PC-3 (cell line): Measurements from ENCODE around the gene SCART1.

Source experiments
- EZH2 ChIP-seq: fragments of 300-600 bp; sonication (generic); IDR thresholded peaks from one replicate; pipeline ENCODE4 v1.6.1; 2017; ENCODE audit warnings: antibody characterized with exemption, mild to moderate bottlenecking, low read length; ENCODE audit not compliant: unreplicated experiment
- EZH2phosphoT487 ChIP-seq: fragments of 300-600 bp; sonication (generic); IDR thresholded peaks from 2 replicates; pipeline ENCODE4 v1.6.1; 2018; ENCODE audit warnings: mild to moderate bottlenecking, antibody characterized with exemption, low read length, borderline replicate concordance
- TF ChIP-seq, protein P1 (sequence below): fragments of 300-600 bp; sonication (generic); conservative IDR thresholded peaks from 2 replicates; pipeline ENCODE4 v1.5.1; 2017; ENCODE audit warnings: antibody characterized with exemption, low read depth, mild to moderate bottlenecking, low read length

DNA sequence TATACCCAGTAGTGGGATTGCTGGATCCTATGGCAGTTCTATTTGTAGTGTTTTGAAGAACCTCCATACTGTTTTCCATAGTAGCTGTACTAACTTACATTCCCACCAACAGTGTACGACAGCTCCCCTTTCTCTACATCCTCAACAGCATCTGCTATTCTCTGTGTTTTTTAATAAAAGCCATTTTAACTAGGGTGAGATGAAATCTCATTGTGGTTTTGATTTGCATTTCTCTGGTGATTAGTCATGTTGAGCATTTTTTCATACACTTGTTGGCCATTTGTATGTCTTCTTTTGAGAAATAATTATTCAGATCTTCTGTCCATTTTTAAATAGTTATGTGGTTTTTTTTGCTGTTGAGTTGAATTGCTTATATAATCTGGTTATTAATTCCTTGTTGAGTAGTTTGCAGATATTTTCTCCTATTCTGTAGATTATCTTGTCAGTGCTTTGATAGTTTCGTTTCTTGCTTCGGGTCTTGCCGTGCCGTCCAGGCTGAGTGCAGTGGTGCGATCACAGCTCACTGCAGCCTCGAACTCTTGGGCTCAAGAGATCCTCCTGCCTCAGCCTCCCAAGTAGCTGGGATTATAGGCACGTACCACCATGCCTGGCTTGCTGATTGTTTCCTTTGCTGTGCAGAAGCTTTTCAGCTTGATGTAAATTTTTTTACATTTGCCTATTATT is 47.8 kb upstream of the SCART1 start:
- TF ChIP-seq, protein P1, sequence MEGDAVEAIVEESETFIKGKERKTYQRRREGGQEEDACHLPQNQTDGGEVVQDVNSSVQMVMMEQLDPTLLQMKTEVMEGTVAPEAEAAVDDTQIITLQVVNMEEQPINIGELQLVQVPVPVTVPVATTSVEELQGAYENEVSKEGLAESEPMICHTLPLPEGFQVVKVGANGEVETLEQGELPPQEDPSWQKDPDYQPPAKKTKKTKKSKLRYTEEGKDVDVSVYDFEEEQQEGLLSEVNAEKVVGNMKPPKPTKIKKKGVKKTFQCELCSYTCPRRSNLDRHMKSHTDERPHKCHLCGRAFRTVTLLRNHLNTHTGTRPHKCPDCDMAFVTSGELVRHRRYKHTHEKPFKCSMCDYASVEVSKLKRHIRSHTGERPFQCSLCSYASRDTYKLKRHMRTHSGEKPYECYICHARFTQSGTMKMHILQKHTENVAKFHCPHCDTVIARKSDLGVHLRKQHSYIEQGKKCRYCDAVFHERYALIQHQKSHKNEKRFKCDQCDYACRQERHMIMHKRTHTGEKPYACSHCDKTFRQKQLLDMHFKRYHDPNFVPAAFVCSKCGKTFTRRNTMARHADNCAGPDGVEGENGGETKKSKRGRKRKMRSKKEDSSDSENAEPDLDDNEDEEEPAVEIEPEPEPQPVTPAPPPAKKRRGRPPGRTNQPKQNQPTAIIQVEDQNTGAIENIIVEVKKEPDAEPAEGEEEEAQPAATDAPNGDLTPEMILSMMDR, result no peak
- no peak for TF ChIP-seq EZH2
- no peak for TF ChIP-seq EZH2phosphoT487
